AG09309 (cell line): Measurements from ENCODE around the gene KHDC3L.

ENCODE experiments used
- DNase-seq: peaks from one replicate; pipeline ENCODE4 v3.0.0-alpha.2; 2010; ENCODE audit warnings: low read depth
- H3K4me3 ChIP-seq: 2 replicates; pipeline ENCODE4 v1.5.1; 2011; ENCODE audit warnings: mild to moderate bottlenecking, low read depth, low read length, moderate library complexity; ENCODE audit not compliant: control insufficient read depth
- CTCF ChIP-seq: IDR thresholded peaks from 2 replicates; pipeline ENCODE4 v1.5.1; 2011; ENCODE audit warnings: mild to moderate bottlenecking, low read depth, low read length, inconsistent platforms; ENCODE audit not compliant: insufficient read depth, control insufficient read depth; ENCODE audit errors: missing control alignments

KHDC3L gene

DNA sequence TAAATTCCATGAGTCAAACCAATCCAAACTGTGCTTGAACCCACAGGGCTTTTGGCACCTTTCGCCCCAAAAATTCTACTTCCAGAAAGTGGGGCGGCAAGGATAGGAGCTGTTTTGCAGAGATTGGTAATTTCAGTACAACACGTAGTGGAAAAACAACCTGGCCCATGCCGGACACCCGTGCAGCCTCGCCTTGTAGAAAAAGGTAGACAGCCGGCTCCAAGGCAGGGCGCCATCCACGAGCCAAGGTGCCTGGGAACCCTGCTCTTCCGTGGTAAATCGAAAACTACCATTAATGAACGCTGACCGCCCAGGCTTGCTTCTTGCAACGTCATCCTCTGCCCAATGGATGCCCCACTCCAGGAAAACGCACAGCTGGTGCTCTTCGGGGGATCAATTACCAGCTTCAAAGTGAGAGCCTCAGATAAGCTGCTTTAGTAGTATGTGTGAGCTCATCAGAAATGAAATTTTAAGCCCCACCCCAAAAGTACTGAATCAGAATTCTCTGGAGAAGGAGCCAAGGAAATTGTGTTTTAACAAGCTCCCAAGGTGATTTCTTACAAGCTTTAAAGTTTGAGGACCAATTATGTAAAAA lies 5.4 kb downstream of the KHDC3L start:
- no peak for DNase-seq
- TF ChIP-seq CTCF, result no peak
- no peak overlapping the region for H3K4me3 ChIP-seq

GRCh38 chr6:73368675-73369074 lies 6.2 kb downstream of the KHDC3L start:
- H3K4me3 ChIP-seq, result no peak overlapping the region
- no peak for TF ChIP-seq CTCF

DNA sequence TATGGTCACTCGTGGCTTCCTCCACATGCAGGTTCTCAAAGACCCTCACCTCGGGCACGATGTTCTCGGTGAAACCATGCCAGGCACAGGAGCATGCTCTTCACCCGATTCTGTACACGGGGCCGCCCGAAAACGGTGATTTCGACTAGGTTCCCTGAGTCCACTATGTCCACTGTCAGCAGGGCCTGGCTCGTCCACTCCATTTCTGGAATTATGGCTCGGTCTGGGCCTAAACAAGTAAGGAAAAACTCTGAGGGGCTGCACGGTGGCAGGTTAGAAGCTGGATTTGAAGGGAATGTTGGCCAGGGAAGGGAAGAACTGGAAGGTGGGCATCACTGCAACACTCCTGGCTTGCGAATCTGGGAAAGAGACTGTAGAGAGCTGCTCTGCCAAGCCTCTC lies 6.7 kb downstream of the KHDC3L start:
- DNase-seq, result no peak
- no peak overlapping the region for H3K4me3 ChIP-seq
- no peak for TF ChIP-seq CTCF

More at GRCh38 chr6:73368675-73369074, 6.2 kb downstream of the KHDC3L start:
- DNase-seq, result no peak

DNA sequence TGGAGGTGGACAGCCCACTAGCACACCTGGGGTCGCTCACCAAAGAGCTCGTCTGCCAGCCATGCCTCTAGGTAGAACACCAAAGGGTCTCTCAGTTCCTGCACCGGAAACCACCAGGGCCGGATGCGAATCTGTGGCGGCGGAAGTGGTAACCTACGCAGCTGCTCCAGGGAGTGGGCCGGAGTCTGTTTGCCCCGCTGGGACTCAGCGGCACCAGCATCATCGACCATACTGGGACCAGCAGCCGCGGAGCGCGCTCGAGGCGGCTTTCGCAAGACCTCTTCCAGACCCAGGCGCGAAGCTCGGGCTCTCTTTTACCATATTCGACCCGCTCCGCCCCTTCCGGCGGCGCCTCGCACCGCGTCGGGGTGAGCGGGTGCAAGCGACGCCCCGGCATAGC lies 7.1 kb downstream of the KHDC3L start, which contains the start of gene OOEP:
TSS of gene OOEP (minus strand) at position 335 of the 400 bp plus-strand sequence. CDS start at position 230, 105 bp downstream.
- H3K4me3 ChIP-seq, result no peak within 1 kb of the TSS
- TF ChIP-seq CTCF, result no peak
- no peak for DNase-seq

DNA sequence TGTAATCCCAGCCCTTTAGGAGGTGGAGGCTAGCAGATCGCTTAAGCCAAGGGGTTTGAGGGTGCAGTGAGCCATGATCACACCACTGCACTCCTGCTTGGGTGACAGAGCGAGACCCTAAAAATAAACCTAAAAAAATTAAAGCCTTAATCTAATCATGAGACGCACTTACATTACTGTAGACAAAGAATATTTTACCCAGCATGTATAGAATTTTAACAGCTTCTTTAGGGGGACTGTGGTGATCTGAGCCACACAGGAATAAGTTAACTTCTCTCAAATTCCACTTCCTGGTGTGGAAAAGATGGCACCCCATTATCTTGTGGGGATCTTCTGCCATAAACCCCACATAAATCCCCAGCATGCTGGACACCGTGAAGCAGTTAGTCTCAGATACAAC lies 9.5 kb downstream of the KHDC3L start:
- H3K4me3 ChIP-seq, result no peak overlapping the region
- TF ChIP-seq CTCF, result no peak
- DNase-seq, result no peak

- TF ChIP-seq CTCF, result no peak
- H3K4me3 ChIP-seq, result no peak overlapping the region
- DNase-seq, result no peak
Measured at GRCh38 chr6:73372516-73372915, 10.1 kb downstream of the KHDC3L start.

- no peak overlapping the region for H3K4me3 ChIP-seq
- no peak for DNase-seq
- TF ChIP-seq CTCF, result no peak
Measured at GRCh38 chr6:73375216-73375615, 12.8 kb downstream of the KHDC3L start.
